ENCODE results near the gene PLXNA2. TPM values are rescaled to one million over a fixed set of nuclear protein-coding genes. Genes with fewer than 3 reads are reported as not detected.

PLXNA2 gene
- total and polyA plus RNA-seq, 2 of the 4 experiments (the other 2 are of a cell fraction), result 0.72 to 1.1 TPM

DNA sequence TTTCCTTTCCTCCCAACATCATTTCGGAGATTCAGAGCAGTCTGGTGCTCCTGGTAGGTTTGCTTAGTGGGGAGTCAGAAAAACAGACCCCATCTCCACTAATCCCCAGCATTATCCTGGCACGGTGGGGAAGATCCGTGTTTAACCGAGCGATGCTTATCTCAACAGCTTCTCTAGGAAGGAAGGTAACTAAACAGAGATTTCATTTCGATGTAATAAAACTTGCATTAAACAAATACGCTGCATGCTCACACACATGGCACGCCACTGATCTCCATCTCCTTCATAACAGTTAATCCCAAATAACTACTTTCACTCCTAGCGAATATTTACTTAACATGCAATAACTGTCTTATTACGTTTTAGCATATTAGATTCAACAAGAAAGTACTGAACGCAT is 188.6 kb downstream of the PLXNA2 start:
- Histone ChIP-seq H3K4ac (ENCODE audit: low read depth, low read length) (no peak overlapping the region), H3K4me3 (ENCODE audit: insufficient read depth, low read depth, low read length) (no peak overlapping the region), H2AK5ac (ENCODE audit: low read depth, low read length) (no peak overlapping the region), H4K8ac (ENCODE audit: low read depth in 2 of 2, low read length in 2 of 2) (no peak overlapping the region), H3K4me1 (ENCODE audit: control insufficient read depth, insufficient read depth, low read length) (no peaks in the 10 kb centered on the region), H2BK5ac (ENCODE audit: low read depth, low read length, poor library complexity, severe bottlenecking) (no peak overlapping the region), H4K5ac (ENCODE audit: low read depth, low read length) (no peak overlapping the region), H3K9me1 (ENCODE audit: insufficient read depth, low read length) (no peaks in the 10 kb centered on the region), H3K14ac (replicated peaks; ENCODE audit: low read depth, low read length) (no peak overlapping the region), H2BK120ac (ENCODE audit: low read depth, low read length) (no peak overlapping the region), H2AK9ac (replicated peaks; ENCODE audit: low read depth, low read length, poor library complexity) (no peak overlapping the region), H3K27me3 (ENCODE audit: control insufficient read depth, insufficient read depth, low read length) (no peaks in the 10 kb centered on the region; the same call in 1 of the 2 replicates), H2AFZ (replicated peaks; ENCODE audit: low read length, poor library complexity) (no peak overlapping the region), H4K20me1 (ENCODE audit: insufficient read depth, low read length) (no peaks in the 10 kb centered on the region), H4K91ac (ENCODE audit: insufficient read depth, low read depth, low read length) (no peak overlapping the region), H2BK20ac (ENCODE audit: low read depth, low read length) (no peak overlapping the region), H3K36me3 (ENCODE audit: control insufficient read depth, insufficient read depth, low read length) (no peaks in the 10 kb centered on the region), H3K56ac (ENCODE audit: extremely low read depth, insufficient read depth, low read length) (no peak overlapping the region), H3K23ac (ENCODE audit: low read depth, low read length) (no peak overlapping the region), H3K4me2 (ENCODE audit: low read depth, low read length) (no peak overlapping the region), H2BK15ac (ENCODE audit: low read depth, low read length) (no peak overlapping the region), H3K27ac (ENCODE audit: insufficient read depth, low read length) (no peak overlapping the region), H3K9me3 (ENCODE audit: control insufficient read depth, insufficient read depth, low read length) (no peaks in the 10 kb centered on the region), H3K79me1 (ENCODE audit: low read depth in 1 of 2, low read length in 2 of 2) (no peaks in the 10 kb centered on the region), H3K18ac (ENCODE audit: low read depth, low read length) (no peak overlapping the region), H3K9ac (ENCODE audit: low read depth, low read length) (no peak overlapping the region)
- POLR2A ChIA-PET (ENCODE audit: unreplicated experiment), result no interaction called here
- no peak for TF ChIP-seq RAD21 (IDR thresholded peaks at IDR 0.05; ENCODE audit: low read length)
- TF ChIP-seq POLR2A (IDR thresholded peaks at IDR 0.05; ENCODE audit: low read depth, low read length), result no peak
- no peak for TF ChIP-seq CHD1 (IDR thresholded peaks at IDR 0.05; ENCODE audit: low read depth, low read length)
- no peak for TF ChIP-seq FOS (IDR thresholded peaks at IDR 0.05; ENCODE audit: low read depth, low read length)
- TF ChIP-seq, protein P1, sequence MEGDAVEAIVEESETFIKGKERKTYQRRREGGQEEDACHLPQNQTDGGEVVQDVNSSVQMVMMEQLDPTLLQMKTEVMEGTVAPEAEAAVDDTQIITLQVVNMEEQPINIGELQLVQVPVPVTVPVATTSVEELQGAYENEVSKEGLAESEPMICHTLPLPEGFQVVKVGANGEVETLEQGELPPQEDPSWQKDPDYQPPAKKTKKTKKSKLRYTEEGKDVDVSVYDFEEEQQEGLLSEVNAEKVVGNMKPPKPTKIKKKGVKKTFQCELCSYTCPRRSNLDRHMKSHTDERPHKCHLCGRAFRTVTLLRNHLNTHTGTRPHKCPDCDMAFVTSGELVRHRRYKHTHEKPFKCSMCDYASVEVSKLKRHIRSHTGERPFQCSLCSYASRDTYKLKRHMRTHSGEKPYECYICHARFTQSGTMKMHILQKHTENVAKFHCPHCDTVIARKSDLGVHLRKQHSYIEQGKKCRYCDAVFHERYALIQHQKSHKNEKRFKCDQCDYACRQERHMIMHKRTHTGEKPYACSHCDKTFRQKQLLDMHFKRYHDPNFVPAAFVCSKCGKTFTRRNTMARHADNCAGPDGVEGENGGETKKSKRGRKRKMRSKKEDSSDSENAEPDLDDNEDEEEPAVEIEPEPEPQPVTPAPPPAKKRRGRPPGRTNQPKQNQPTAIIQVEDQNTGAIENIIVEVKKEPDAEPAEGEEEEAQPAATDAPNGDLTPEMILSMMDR (conservative IDR thresholded peaks at IDR 0.05; ENCODE audit: low read depth, low read length), result no peak
- no peak for TF ChIP-seq RCOR1 (IDR thresholded peaks at IDR 0.05; ENCODE audit: insufficient replicate concordance, low read length)
- TF ChIP-seq BHLHE40 (IDR thresholded peaks at IDR 0.05; ENCODE audit: low read depth, low read length), result no peak
- TF ChIP-seq MAZ (IDR thresholded peaks at IDR 0.05; ENCODE audit: borderline replicate concordance, low read depth, low read length), result no peak
- in situ Hi-C loops (cut with MboI; ENCODE audit: low sequenced_read_pairs) (no loop called here), dilution Hi-C loops (cut with HindIII; ENCODE audit: low sequenced_read_pairs, unreplicated experiment) (no loop called here), intact Hi-C loops (cut with micrococcal nuclease) (no loop called here)
- ATAC-seq (ENCODE audit: low read depth) (no peak), DNase-seq (no peak)
- CTCF ChIA-PET, result no interaction called here
- 90% methylated on average over 2 of the region's 11 CpGs; no CpG with 5 or more reads in 1 of the 2 experiments for WGBS, 2 experiments (ENCODE audit: extremely low coverage in 2 of 2, insufficient read length in 1 of 2)
- no TSS peak for BruUV-seq (replicated peaks)
